PC-9 (cell line): ENCODE measurements around the gene AGRN. TPM values are rescaled to one million over a fixed set of nuclear protein-coding genes. Genes with fewer than 3 reads are reported as not detected.

ENCODE experiments used
- BruUV-seq: library from RNA; stranded (reverse); fragments of 400-500 nt; replicated peaks from 2 replicates; lab custom pipeline; 2021; lab: Mats Ljungman, UMichigan
- CTCF ChIA-PET: fragments of 300-600 bp; sonication (Branson Sonifier 250); formaldehyde crosslinking; loops from one replicate; lab custom pipeline; 2022; ENCODE audit warnings: antibody characterized with exemption; lab: Charles Lee
- POLR2A ChIA-PET: fragments of 300-600 bp; sonication (Branson Sonifier 250); formaldehyde crosslinking; loops from one replicate; lab custom pipeline; 2022; ENCODE audit warnings: antibody characterized with exemption; ENCODE audit not compliant: unreplicated experiment; lab: Charles Lee
- DNase-seq, 2 experiments: peaks; one replicate each; pipeline versions ENCODE4 v3.0.0 to v3.0.0-alpha.2; 2015 to 2022; ENCODE audit warnings: mixed read lengths in 1 of 2
- H2AFZ ChIP-seq: fragments of 200-600 bp; sonication (generic); 2 replicates; pipeline ENCODE4 v1.8.1; 2017; ENCODE audit warnings: antibody characterized with exemption
- H3F3A ChIP-seq: fragments of 200-600 bp; sonication (generic); 2 replicates; pipeline ENCODE4 v1.8.1; 2017; ENCODE audit warnings: antibody characterized with exemption, mild to moderate bottlenecking, low read depth; ENCODE audit not compliant: insufficient read depth
- H3K27ac ChIP-seq: fragments of 200-600 bp; sonication (generic); 2 replicates; pipeline ENCODE4 v1.6.1; 2016; ENCODE audit warnings: mixed run types
- H3K27me3 ChIP-seq: fragments of 200-600 bp; sonication (generic); 2 replicates; pipeline ENCODE4 v1.6.1; 2016; ENCODE audit warnings: low read depth, mixed run types; ENCODE audit not compliant: insufficient read depth
- H3K36me3 ChIP-seq: fragments of 200-600 bp; sonication (generic); 2 replicates; pipeline ENCODE4 v1.6.1; 2016; ENCODE audit warnings: low read depth, mixed run types
- H3K4me1 ChIP-seq: fragments of 200-600 bp; sonication (generic); replicated peaks from 2 replicates; pipeline ENCODE4 v1.6.1; 2016; ENCODE audit warnings: mixed run types; ENCODE audit not compliant: insufficient read depth
- H3K4me2 ChIP-seq: fragments of 200-600 bp; sonication (generic); 2 replicates; pipeline ENCODE4 v1.6.1; 2017; ENCODE audit warnings: mixed run types
- H3K4me3 ChIP-seq: fragments of 200-600 bp; sonication (generic); 2 replicates; pipeline ENCODE4 v1.6.1; 2016; ENCODE audit warnings: mixed run types
- H3K79me2 ChIP-seq: fragments of 200-600 bp; sonication (generic); 2 replicates; pipeline ENCODE4 v1.6.1; 2017; ENCODE audit warnings: low read depth, mixed run types
- H3K9me2 ChIP-seq: fragments of 200-600 bp; sonication (generic); 2 replicates; pipeline ENCODE4 v1.8.1; 2017; ENCODE audit warnings: mild to moderate bottlenecking; ENCODE audit not compliant: insufficient read depth
- H3K9me3 ChIP-seq: fragments of 200-600 bp; sonication (generic); 2 replicates; pipeline ENCODE4 v1.8.1; 2016; ENCODE audit warnings: low read depth; ENCODE audit not compliant: insufficient read depth
- H4K20me1 ChIP-seq: fragments of 200-600 bp; sonication (generic); 2 replicates; pipeline ENCODE4 v1.8.1; 2017; ENCODE audit not compliant: insufficient read depth
- EZH2 ChIP-seq: fragments of 200-600 bp; sonication (generic); IDR thresholded peaks from 2 replicates; pipeline ENCODE4 v1.8.0; 2017; ENCODE audit warnings: antibody characterized with exemption, low read depth
- intact Hi-C: fragments of 100-400 bp; cut with micrococcal nuclease; formaldehyde crosslinking; loops from one replicate; pipeline ENCODE4 v1.10.0; 2022; ENCODE audit not compliant: unreplicated experiment
- total RNA-seq: library from RNA; stranded (reverse); gene quantifications from 2 replicates; pipeline ENCODE4 v1.2.3, GENCODE V29; 2021
- TF ChIP-seq, protein P1 (sequence below): fragments of 200-600 bp; sonication (generic); conservative IDR thresholded peaks from 2 replicates; pipeline ENCODE4 v1.6.1; 2017; ENCODE audit warnings: mixed run types, antibody characterized with exemption, mild to moderate bottlenecking, moderate library complexity

AGRN gene
- total RNA-seq, 1 experiment from 2014 or later, result 278 TPM

DNA sequence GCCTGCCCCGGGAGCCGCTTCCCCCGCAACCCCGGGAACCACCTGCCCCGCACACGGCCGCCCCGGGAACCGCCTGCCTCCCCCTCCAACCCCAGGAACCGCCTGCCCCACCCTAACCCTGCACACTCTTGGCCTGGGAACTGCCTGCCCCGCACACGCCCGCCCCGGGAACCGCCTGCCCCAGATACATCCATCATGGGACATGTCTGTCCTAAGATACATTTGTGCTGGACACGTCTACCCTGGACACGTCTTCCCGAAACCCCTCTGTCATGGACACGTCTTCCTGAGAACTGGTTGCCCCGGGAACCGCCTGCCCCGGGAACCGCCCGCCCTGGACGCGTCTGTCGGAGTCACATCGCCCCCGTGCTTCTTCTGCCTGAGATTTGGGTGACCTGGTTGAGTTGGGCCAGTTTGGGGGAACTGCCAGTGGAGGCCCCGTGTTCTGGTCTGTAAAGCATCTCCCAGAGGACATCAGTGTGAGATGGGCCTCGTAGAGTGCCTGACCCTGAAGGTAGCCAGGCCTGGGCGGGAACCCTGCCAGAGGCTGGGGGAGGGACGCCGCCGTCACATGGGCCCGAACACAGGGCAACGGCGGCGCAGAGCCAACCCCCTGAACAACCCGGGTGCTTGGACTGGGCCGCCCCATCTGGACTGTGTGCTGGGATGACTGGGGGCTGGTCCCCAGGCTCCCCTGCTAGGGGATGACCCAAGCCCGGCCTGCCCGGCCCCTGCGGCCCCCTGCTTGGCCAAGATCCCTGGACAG is 41.7 kb upstream of the AGRN start:
- Histone ChIP-seq H3K27ac (no peak overlapping the region), H2AFZ (no peak overlapping the region), H3K4me3 (no peak overlapping the region), H3K79me2 (no peaks in the 10 kb centered on the region), H3K4me2 (no peak overlapping the region), H3K27me3 (no peaks in the 10 kb centered on the region), H3K4me1 (peaks cover 13% of the 10 kb centered on the region), H3K9me3 (no peaks in the 10 kb centered on the region), H3K9me2 (no peaks in the 10 kb centered on the region), H4K20me1 (no peaks in the 10 kb centered on the region), H3K36me3 (no peaks in the 10 kb centered on the region), H3F3A (peaks cover 34% of the 10 kb centered on the region)
- ChIA-PET CTCF (no interaction called here), POLR2A (no interaction called here)
- DNase-seq, result no peak
- no peak for TF ChIP-seq EZH2
- TF ChIP-seq, protein P1, sequence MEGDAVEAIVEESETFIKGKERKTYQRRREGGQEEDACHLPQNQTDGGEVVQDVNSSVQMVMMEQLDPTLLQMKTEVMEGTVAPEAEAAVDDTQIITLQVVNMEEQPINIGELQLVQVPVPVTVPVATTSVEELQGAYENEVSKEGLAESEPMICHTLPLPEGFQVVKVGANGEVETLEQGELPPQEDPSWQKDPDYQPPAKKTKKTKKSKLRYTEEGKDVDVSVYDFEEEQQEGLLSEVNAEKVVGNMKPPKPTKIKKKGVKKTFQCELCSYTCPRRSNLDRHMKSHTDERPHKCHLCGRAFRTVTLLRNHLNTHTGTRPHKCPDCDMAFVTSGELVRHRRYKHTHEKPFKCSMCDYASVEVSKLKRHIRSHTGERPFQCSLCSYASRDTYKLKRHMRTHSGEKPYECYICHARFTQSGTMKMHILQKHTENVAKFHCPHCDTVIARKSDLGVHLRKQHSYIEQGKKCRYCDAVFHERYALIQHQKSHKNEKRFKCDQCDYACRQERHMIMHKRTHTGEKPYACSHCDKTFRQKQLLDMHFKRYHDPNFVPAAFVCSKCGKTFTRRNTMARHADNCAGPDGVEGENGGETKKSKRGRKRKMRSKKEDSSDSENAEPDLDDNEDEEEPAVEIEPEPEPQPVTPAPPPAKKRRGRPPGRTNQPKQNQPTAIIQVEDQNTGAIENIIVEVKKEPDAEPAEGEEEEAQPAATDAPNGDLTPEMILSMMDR, result no peak
- intact Hi-C loops, result no loop called here
- BruUV-seq, result no TSS peak

DNA sequence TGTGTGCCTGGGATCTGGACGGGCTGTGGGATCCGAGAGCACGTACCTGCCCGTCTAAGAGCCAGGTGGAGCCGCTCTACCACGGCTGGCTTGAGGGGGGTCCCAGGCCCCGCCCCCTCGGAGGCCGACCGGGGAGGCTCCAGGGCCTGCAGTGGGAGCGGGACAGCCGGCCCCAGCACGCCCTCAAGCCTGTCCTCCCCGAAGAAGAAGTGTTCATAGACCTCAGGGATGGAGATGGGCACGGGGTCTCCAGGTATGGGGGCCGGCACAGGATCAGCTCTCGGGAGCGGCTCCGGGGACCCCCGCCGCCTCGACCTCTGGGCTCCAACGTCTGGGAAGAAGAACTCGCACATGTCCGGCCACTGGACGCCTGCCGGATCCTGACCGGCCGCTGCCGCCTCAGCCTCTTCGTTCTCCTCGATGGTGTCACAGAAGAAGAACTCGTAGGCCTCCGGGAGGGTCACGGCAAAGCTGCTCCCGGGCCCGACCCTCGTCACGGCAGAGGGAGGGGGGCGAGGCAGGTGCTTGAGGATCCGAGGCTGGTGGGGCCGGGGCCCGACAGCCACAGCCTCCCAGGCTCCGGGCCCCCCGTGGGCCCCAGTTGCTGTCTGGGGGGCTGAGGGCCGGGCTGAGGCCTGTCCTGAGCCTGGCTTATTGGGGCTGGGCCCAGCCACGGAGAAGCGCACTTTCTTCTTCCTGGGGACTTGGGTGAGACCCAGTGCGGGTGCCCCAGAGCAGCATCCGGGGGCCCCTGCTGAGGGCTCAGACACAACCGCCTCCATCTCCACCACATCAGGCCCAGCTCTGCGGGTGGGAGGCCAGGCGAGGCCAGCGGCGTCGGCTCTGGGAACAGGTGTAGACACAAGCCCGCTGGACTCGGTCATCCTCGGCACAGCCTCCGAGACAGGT is 40.8 kb upstream of the AGRN start:
- CTCF ChIA-PET, result no interaction called here
- H3K36me3 ChIP-seq, result no peaks in the 10 kb centered on the region

DNA sequence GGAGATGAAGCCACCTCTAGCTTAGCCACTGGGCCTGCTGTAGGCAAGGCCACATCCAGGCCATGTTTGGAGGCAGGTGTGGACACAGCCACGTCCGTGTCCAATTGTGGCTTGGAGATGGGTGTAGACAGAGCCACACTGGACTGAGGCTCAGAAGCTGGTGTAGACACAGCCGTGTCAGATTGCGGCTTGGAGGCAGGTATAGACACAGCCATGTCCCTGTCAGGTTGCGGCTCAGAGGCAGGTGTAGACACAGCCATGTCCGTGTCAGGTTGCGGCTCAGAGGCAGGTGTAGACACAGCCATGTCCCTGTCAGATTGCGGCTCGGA is 40.2 kb upstream of the AGRN start:
- Histone ChIP-seq H3K36me3 (no peaks in the 10 kb centered on the region), H3K9me2 (no peaks in the 10 kb centered on the region), H3K9me3 (no peaks in the 10 kb centered on the region), H3K4me1 (peaks cover 12% of the 10 kb centered on the region), H3F3A (peaks cover 38% of the 10 kb centered on the region), H3K4me3 (no peak overlapping the region), H3K4me2 (no peak overlapping the region), H2AFZ (no peak overlapping the region), H3K27me3 (no peaks in the 10 kb centered on the region), H3K79me2 (no peaks in the 10 kb centered on the region), H3K27ac (no peak overlapping the region), H4K20me1 (no peaks in the 10 kb centered on the region)
- no peak for TF ChIP-seq EZH2
- TF ChIP-seq, protein P1, result no peak
- POLR2A ChIA-PET, result no interaction called here
- intact Hi-C loops, result loop anchor here (5.0 to 10.0 kb wide), 2 partner anchors 255 to 313 kb away; partner anchors contain the start of genes B3GALT6 and SDF4
- BruUV-seq, result no TSS peak
- DNase-seq, result no peak
- CTCF ChIA-PET, result no interaction called here

More for the DNA sequence above, 40.8 kb upstream of the AGRN start:
- H2AFZ ChIP-seq, result no peak overlapping the region
- POLR2A ChIA-PET, result no interaction called here
- H3F3A ChIP-seq, result peaks cover 39% of the 10 kb centered on the region
- intact Hi-C loops, result no loop called here
- H4K20me1 ChIP-seq, result no peaks in the 10 kb centered on the region
- H3K9me3 ChIP-seq, result no peaks in the 10 kb centered on the region
- H3K4me1 ChIP-seq, result peaks cover 13% of the 10 kb centered on the region
- H3K27ac ChIP-seq, result no peak overlapping the region
- BruUV-seq, result no TSS peak
- H3K27me3 ChIP-seq, result no peaks in the 10 kb centered on the region
- no peak overlapping the region for H3K4me3 ChIP-seq
- H3K9me2 ChIP-seq, result no peaks in the 10 kb centered on the region
- no peak for DNase-seq
- no peaks in the 10 kb centered on the region for H3K79me2 ChIP-seq
- H3K4me2 ChIP-seq, result no peak overlapping the region
- no peak for TF ChIP-seq EZH2
- TF ChIP-seq, protein P1, result no peak
